ELR (cell line): ENCODE measurements around the gene KLF16.

ENCODE experiments used
- DNase-seq: peaks from one replicate; pipeline ENCODE4 v3.0.0-alpha.2; 2015; ENCODE audit warnings: low read depth

KLF16 gene

GRCh38 chr19:1867349-1867724, 4.0 kb upstream of the KLF16 start:
- DNase-seq: no peak

GRCh38 chr19:1866693-1867348, 3.4 kb upstream of the KLF16 start:
- no peak for DNase-seq

GRCh38 chr19:1865172-1866010, 2.0 kb upstream of the KLF16 start:
- no peak for DNase-seq

- DNase-seq: peak; percentile 80
Measured at GRCh38 chr19:1864480-1865171, 1.2 kb upstream of the KLF16 start.

GRCh38 chr19:1863638-1864479, 480 bp upstream of the KLF16 start:
- peak; percentile 95 for DNase-seq

- DNase-seq: peak; percentile 56
Measured at GRCh38 chr19:1862424-1863327, 703 bp downstream of the KLF16 start.

GRCh38 chr19:1862068-1862423, 1.3 kb downstream of the KLF16 start:
- DNase-seq: no peak

GRCh38 chr19:1861599-1862031, 1.8 kb downstream of the KLF16 start:
- DNase-seq: peak; percentile 53

- no peak for DNase-seq
Measured at GRCh38 chr19:1860821-1861598, 2.4 kb downstream of the KLF16 start.

- DNase-seq: peak; percentile 75
Measured at GRCh38 chr19:1860042-1860775, 3.2 kb downstream of the KLF16 start.

GRCh38 chr19:1859331-1859781, 4.0 kb downstream of the KLF16 start:
- no peak for DNase-seq

GRCh38 chr19:1858412-1859081, 4.8 kb downstream of the KLF16 start:
- DNase-seq: no peak

GRCh38 chr19:1857648-1858326, 5.6 kb downstream of the KLF16 start:
- no peak for DNase-seq

- DNase-seq: peak; percentile 96
Measured at GRCh38 chr19:1856698-1857603, 6.4 kb downstream of the KLF16 start.

GRCh38 chr19:1856345-1856697, 7.1 kb downstream of the KLF16 start:
- no peak for DNase-seq

- peak; percentile 47 for DNase-seq
Measured at GRCh38 chr19:1855828-1856255, 7.5 kb downstream of the KLF16 start.
